Measurements from ENCODE around the gene SYN1. TPM values are rescaled to one million over a fixed set of nuclear protein-coding genes. Genes with fewer than 3 reads are reported as not detected.

SYN1 gene
- total RNA-seq, 4 donors from 2014 or later = 0.27 TPM; not detected in 2

- H3K36me3 ChIP-seq = peaks cover 0 to 25% of the 10 kb centered on the region in 2 donors
- no peaks in the 10 kb centered on the region for H3K9me3 ChIP-seq
- no peak for ATAC-seq
- 100% methylated on average over 1 of the region's 27 CpGs; no CpG with 5 or more reads in 1 of the 2 donors for WGBS, 2 donors (ENCODE audit: low coverage in 1 of 2)
- peaks cover 7% of the 10 kb centered on the region for H3K27me3 ChIP-seq
- TF ChIP-seq CTCF (IDR thresholded peaks at IDR 0.05) = no peak
- TF ChIP-seq POLR2AphosphoS5 (IDR thresholded peaks at IDR 0.05) = no peak
- TF ChIP-seq EP300 (IDR thresholded peaks at IDR 0.05) = no peak
- no peak for TF ChIP-seq POLR2A (IDR thresholded peaks at IDR 0.05)
- peak overlapping the region in 3 of 4 donors; percentile 54 to 66 (median 60) for H3K27ac ChIP-seq
- H3K4me1 ChIP-seq = peaks cover 0 to 14% (median 0%) of the 10 kb centered on the region in 3 donors
- peak overlapping the region; percentile 10 to 36 for H3K4me3 ChIP-seq
Measured at GRCh38 chrX:47574547-47575301, 44.9 kb downstream of the SYN1 start.

- 35% methylated on average over 4 of the region's 41 CpGs; no CpG with 5 or more reads in 1 of the 2 donors for WGBS, 2 donors (ENCODE audit: low coverage in 1 of 2)
- TF ChIP-seq EP300 (IDR thresholded peaks at IDR 0.05) (no peak), POLR2AphosphoS5 (IDR thresholded peaks at IDR 0.05) (no peak), CTCF (IDR thresholded peaks at IDR 0.05) (no peak), POLR2A (IDR thresholded peaks at IDR 0.05) (no peak)
- peaks cover 7% of the 10 kb centered on the region for H3K27me3 ChIP-seq
- H3K4me1 ChIP-seq = peaks cover 0 to 14% (median 0%) of the 10 kb centered on the region in 3 donors
- ATAC-seq = peak; percentile 33
- H3K36me3 ChIP-seq = peaks cover 0 to 31% of the 10 kb centered on the region in 2 donors
- no peaks in the 10 kb centered on the region for H3K9me3 ChIP-seq
- peak overlapping the region; percentile 10 to 36 for H3K4me3 ChIP-seq
- peak overlapping the region in 3 of 4 donors; percentile 54 to 66 (median 60) for H3K27ac ChIP-seq
Measured at GRCh38 chrX:47574076-47574546, 45.5 kb downstream of the SYN1 start.

GRCh38 chrX:47573341-47574075 lies 46.1 kb downstream of the SYN1 start:
- Histone ChIP-seq H3K36me3 (peaks cover 0 to 37% of the 10 kb centered on the region in 2 donors), H3K27ac (peak overlapping the region in 3 of 4 donors; percentile 54 to 66 (median 60)), H3K4me1 (peaks cover 0 to 14% (median 0%) of the 10 kb centered on the region in 3 donors), H3K4me3 (peak overlapping the region; percentile 10 to 36), H3K27me3 (peaks cover 7% of the 10 kb centered on the region), H3K9me3 (no peaks in the 10 kb centered on the region)
- peak; percentile 48 for ATAC-seq
- TF ChIP-seq POLR2AphosphoS5 (IDR thresholded peaks at IDR 0.05) (no peak), POLR2A (IDR thresholded peaks at IDR 0.05) (no peak), CTCF (IDR thresholded peaks at IDR 0.05) (no peak), EP300 (IDR thresholded peaks at IDR 0.05) (no peak)
- 0 to 50% methylated on average over 4 to 7 of the region's 20 CpGs for WGBS, 2 donors (ENCODE audit: low coverage in 1 of 2)

GRCh38 chrX:47572773-47573340 lies 46.8 kb downstream of the SYN1 start:
- no peak overlapping the region for H3K4me3 ChIP-seq
- TF ChIP-seq EP300 (IDR thresholded peaks at IDR 0.05) = no peak
- no peak for TF ChIP-seq POLR2A (IDR thresholded peaks at IDR 0.05)
- no peak for TF ChIP-seq CTCF (IDR thresholded peaks at IDR 0.05)
- no peak for TF ChIP-seq POLR2AphosphoS5 (IDR thresholded peaks at IDR 0.05)
- H3K27ac ChIP-seq = peak overlapping the region in 2 of 4 donors; percentile 60 to 66
- peaks cover 0 to 14% (median 0%) of the 10 kb centered on the region in 3 donors for H3K4me1 ChIP-seq
- 60 to 83% methylated on average over 1 to 4 of the region's 9 CpGs for WGBS, 2 donors (ENCODE audit: low coverage in 1 of 2)
- peaks cover 0 to 43% of the 10 kb centered on the region in 2 donors for H3K36me3 ChIP-seq
- H3K27me3 ChIP-seq = peaks cover 7% of the 10 kb centered on the region
- no peaks in the 10 kb centered on the region for H3K9me3 ChIP-seq
- ATAC-seq = no peak
